Stomach (tissue), 9 donors: ENCODE measurements around the gene CBFA2T3. TPM values are rescaled to one million over a fixed set of nuclear protein-coding genes. Genes with fewer than 3 reads are reported as not detected.
A peak's percentile ranks its signal among the peaks of the same experiment; 100 is the strongest.

Source experiments
- DNase-seq, 2 donors: peaks; one replicate each; pipeline versions ENCODE4 v3.0.0 to v3.0.0-alpha.2; 2013 to 2019
- H3K27ac ChIP-seq, 5 donors: fragments of 200-600 bp in 4 of 5; sonication (generic) in 4 of 5; one replicate each; pipeline ENCODE4 v1.5.1; 2013 to 2019; ENCODE audit warnings: mild to moderate bottlenecking in 1 of 5, moderate library complexity in 1 of 5
- H3K27me3 ChIP-seq, 3 donors: fragments of 200-600 bp; sonication (generic); one replicate each; pipeline ENCODE4 v1.5.1; 2017 to 2019; ENCODE audit warnings: mixed run types in 1 of 3
- H3K36me3 ChIP-seq, 4 donors: fragments of 200-600 bp; sonication (generic); 1 replicate in 3 of 4; 2 replicates in 1 of 4; pipeline ENCODE4 v1.5.1; 2016 to 2019
- H3K4me1 ChIP-seq, 4 donors: fragments of 200-600 bp; sonication (generic); one replicate each; pipeline ENCODE4 v1.5.1; 2016 to 2019
- H3K4me3 ChIP-seq, 4 donors: fragments of 200-600 bp; sonication (generic) in 3 of 4; one replicate each; pipeline ENCODE4 v1.5.1; 2016 to 2019; ENCODE audit warnings: mild to moderate bottlenecking in 1 of 4
- H3K9me3 ChIP-seq, 4 donors: fragments of 200-600 bp; sonication (generic); one replicate each; pipeline ENCODE4 v1.5.1; 2016 to 2019
- EP300 ChIP-seq: sonication (generic); formaldehyde crosslinking; IDR thresholded peaks from one replicate; pipeline ENCODE4 v1.6.1; 2017; ENCODE audit warnings: antibody characterized with exemption
- POLR2A ChIP-seq, 4 donors: fragments of 450-650 bp; IDR thresholded peaks; one replicate each; pipeline ENCODE4 v1.6.1; 2016; ENCODE audit warnings: antibody characterized with exemption in 4 of 4, control low read depth in 2 of 4, mild to moderate bottlenecking in 1 of 4, moderate library complexity in 1 of 4
- POLR2AphosphoS5 ChIP-seq, 3 donors: sonication (generic); formaldehyde crosslinking; IDR thresholded peaks; one replicate each; pipeline ENCODE4 v1.6.1; 2016; ENCODE audit warnings: antibody characterized with exemption in 3 of 3
- WGBS, 5 donors: extraction: QIAGEN DNeasy Blood & Tissue Kit in 3 of 5; methylation state at CpG; one replicate each; pipeline versions ENCODE4 v1.1.5 to v1.1.7; 2013 to 2018; 5-methylcytosine and 5-hydroxymethylcytosine counted together
- intact Hi-C: fragments of 100-400 bp; cut with DNase I; formaldehyde crosslinking; loops from one replicate; pipeline ENCODE4 v1.15.1; 2023; ENCODE audit warnings: low total_unique reads
- polyA plus RNA-seq, 3 donors: library from polyadenylated mRNA; stranded (reverse); fragments of 200-250 nt; gene quantifications; one replicate each; pipeline ENCODE4 v1.2.3, GENCODE V29; 2013
- total RNA-seq, 5 donors: library from RNA; depleted of rRNA; stranded (reverse); fragments of >200 nt; gene quantifications; one replicate each; pipeline versions ENCODE4 v1.1.0 to v1.2.3, GENCODE V29; 2014 to 2016
- TF ChIP-seq, protein P1 (sequence below), 7 experiments: fragments of 450-650 bp in 4 of 7; fragments of 200-600 bp in 3 of 7; sonication (generic) in 3 of 7; IDR thresholded peaks; one replicate each; pipeline ENCODE4 v1.5.1; 2016 to 2019; ENCODE audit warnings: antibody characterized with exemption in 7 of 7, control low read depth in 2 of 7, mild to moderate bottlenecking in 1 of 7
- donor health status: healthy with polysubstance abuse.
- donor health status: Bipolar disorder and iron deficiency.
- donor health status: healthy.

The CBFA2T3 gene
- total and polyA plus RNA-seq, 8 donors: 0.58 to 57.6 (median 2.5) TPM

GRCh38 chr16:88830783-88831182 lies 146.2 kb downstream of the CBFA2T3 start:
- TF ChIP-seq EP300: no peak
- no peak for TF ChIP-seq POLR2AphosphoS5 (IDR thresholded peaks at IDR 0.05)
- TF ChIP-seq, protein P1, sequence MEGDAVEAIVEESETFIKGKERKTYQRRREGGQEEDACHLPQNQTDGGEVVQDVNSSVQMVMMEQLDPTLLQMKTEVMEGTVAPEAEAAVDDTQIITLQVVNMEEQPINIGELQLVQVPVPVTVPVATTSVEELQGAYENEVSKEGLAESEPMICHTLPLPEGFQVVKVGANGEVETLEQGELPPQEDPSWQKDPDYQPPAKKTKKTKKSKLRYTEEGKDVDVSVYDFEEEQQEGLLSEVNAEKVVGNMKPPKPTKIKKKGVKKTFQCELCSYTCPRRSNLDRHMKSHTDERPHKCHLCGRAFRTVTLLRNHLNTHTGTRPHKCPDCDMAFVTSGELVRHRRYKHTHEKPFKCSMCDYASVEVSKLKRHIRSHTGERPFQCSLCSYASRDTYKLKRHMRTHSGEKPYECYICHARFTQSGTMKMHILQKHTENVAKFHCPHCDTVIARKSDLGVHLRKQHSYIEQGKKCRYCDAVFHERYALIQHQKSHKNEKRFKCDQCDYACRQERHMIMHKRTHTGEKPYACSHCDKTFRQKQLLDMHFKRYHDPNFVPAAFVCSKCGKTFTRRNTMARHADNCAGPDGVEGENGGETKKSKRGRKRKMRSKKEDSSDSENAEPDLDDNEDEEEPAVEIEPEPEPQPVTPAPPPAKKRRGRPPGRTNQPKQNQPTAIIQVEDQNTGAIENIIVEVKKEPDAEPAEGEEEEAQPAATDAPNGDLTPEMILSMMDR (IDR thresholded peaks at IDR 0.05): no peak
- no peak for TF ChIP-seq POLR2A (IDR thresholded peaks at IDR 0.05)
- Histone ChIP-seq H3K27ac (peak overlapping the region in 1 of 5 donors; percentile 49), H3K4me3 (no peak overlapping the region), H3K27me3 (no peaks in the 10 kb centered on the region), H3K36me3 (peaks cover 4 to 64% (median 53%) of the 10 kb centered on the region in 4 donors), H3K9me3 (no peaks in the 10 kb centered on the region), H3K4me1 (peaks cover 0 to 4% (median 0%) of the 10 kb centered on the region in 4 donors)
- no peak for DNase-seq
- intact Hi-C loops: no loop called here
- 90 to 95% (median 91%) methylated on average over 14 of the region's 14 CpGs for WGBS, 5 donors

- peaks cover 4 to 63% (median 50%) of the 10 kb centered on the region in 4 donors for H3K36me3 ChIP-seq
- intact Hi-C loops: no loop called here
- no peak overlapping the region for H3K4me3 ChIP-seq
- H3K4me1 ChIP-seq: peaks cover 0 to 4% (median 0%) of the 10 kb centered on the region in 4 donors
- peak overlapping the region in 1 of 5 donors; percentile 49 for H3K27ac ChIP-seq
- H3K9me3 ChIP-seq: no peaks in the 10 kb centered on the region
- no peaks in the 10 kb centered on the region for H3K27me3 ChIP-seq
- DNase-seq: peak in 1 of 2 donors; percentile 75
- peak in 1 of 3 donors; percentile 27 for TF ChIP-seq POLR2AphosphoS5 (IDR thresholded peaks at IDR 0.05)
- TF ChIP-seq EP300: no peak
- 72 to 80% (median 77%) methylated on average over 10 to 11 of the region's 11 CpGs for WGBS, 5 donors
These were observed 146.7 kb downstream of the CBFA2T3 start for GRCh38 chr16:88830258-88830657.

GRCh38 chr16:88828711-88829110 lies 148.3 kb downstream of the CBFA2T3 start:
- peaks cover 4 to 64% (median 54%) of the 10 kb centered on the region in 4 donors for H3K36me3 ChIP-seq
- intact Hi-C loops: no loop called here

DNA sequence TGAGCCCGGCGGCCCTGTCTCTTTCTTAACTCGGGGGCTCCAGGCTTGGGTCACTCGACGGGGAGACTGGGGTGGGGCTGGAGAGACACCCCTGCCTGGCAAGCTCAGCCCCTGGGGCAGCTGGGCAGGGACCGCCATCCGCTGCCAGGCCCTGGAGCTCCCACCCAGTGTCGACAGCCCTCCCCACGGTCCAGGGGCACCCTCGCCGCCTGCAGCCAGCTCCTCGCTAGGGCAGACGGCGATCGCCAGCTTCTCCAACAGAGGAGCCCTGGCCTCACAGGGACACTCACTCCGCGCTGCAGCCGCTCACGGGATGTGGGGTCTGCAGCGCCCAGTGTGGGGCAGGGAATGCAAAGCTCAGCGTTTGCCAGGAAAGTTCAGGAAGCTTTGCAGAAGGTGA lies 149.3 kb downstream of the CBFA2T3 start:
- intact Hi-C loops: no loop called here
- Histone ChIP-seq H3K27ac (no peak overlapping the region), H3K4me1 (peaks cover 0 to 4% (median 0%) of the 10 kb centered on the region in 4 donors), H3K27me3 (no peaks in the 10 kb centered on the region), H3K4me3 (no peak overlapping the region), H3K9me3 (no peaks in the 10 kb centered on the region), H3K36me3 (peaks cover 4 to 72% (median 60%) of the 10 kb centered on the region in 4 donors)
- TF ChIP-seq EP300 (no peak), POLR2A (IDR thresholded peaks at IDR 0.05) (no peak), POLR2AphosphoS5 (IDR thresholded peaks at IDR 0.05) (no peak)
- TF ChIP-seq, protein P1 (IDR thresholded peaks at IDR 0.05): no peak
- DNase-seq: no peak
- 86 to 96% (median 93%) methylated on average over 14 to 21 of the region's 21 CpGs for WGBS, 5 donors

More at GRCh38 chr16:88828711-88829110, 148.3 kb downstream of the CBFA2T3 start:
- WGBS, 5 donors: 79 to 89% (median 84%) methylated on average over 21 to 24 of the region's 24 CpGs
- Histone ChIP-seq H3K27ac (no peak overlapping the region), H3K9me3 (no peaks in the 10 kb centered on the region), H3K4me1 (peaks cover 0 to 4% (median 0%) of the 10 kb centered on the region in 4 donors), H3K4me3 (no peak overlapping the region), H3K27me3 (no peaks in the 10 kb centered on the region)
- DNase-seq: no peak
- TF ChIP-seq EP300: no peak
- no peak for TF ChIP-seq POLR2A (IDR thresholded peaks at IDR 0.05)
- no peak for TF ChIP-seq POLR2AphosphoS5 (IDR thresholded peaks at IDR 0.05)
- TF ChIP-seq, protein P1 (IDR thresholded peaks at IDR 0.05): no peak
